GM10847 (cell line): ENCODE results near the gene SPINT2.

Experiments used
- POLR2A ChIP-seq: IDR thresholded peaks from 2 replicates; pipeline ENCODE4 v1.6.1; 2011; ENCODE audit not compliant: insufficient read length; ENCODE audit errors: extremely low read depth

Gene SPINT2

DNA sequence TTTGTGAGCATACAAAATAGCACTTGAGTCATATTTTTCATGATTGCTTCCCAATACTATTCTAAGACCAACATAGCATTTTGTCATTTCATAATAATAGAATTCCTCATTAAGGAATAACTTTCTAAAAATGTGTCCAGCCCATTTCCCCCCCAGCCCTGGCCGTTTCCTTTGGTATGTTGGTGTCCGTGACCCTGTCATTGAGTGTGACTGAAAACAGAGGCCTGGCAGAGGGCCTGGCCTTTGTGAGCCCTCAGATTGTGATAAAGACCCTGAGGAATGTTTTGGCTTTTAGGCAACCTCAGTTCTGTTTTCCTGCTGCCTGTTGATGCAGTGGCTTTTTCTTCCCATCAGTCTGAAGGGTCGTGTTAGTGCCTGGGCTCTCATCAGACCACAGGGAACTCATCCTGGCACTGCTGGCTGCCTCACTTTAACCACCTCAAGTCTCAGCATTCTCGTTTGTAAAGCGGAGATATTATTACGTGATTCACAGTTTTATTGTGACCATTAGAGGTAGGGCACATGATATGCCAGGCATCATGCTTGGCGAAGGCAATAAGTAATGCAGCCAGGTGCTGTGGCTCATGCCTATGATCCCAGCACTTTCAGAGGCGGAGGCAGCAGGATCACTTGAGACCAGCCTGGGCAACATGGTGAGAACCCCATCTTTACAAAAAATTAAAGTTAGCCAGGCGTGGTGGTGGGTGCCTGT lies 13.8 kb downstream of the SPINT2 start:
- TF ChIP-seq POLR2A = no peak

DNA sequence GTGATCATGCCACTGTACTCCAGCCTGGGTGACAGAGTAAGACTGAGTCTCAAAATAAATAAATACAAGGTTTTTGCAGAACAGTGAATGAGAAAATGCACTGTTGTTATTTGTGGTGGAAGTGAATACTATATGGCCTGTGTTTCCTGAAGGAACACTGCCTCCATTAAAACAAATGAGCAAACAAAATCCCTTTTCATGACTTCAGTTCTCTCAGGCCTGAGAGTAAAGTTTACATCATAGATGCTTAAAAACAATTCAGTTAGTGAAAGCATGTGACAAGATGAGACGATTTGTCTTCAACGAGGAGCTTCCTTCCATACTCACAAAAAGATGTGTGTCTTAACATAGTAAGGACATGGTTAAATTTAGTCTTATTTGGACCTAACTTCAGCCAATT lies 14.4 kb downstream of the SPINT2 start:
- TF ChIP-seq POLR2A = no peak

DNA sequence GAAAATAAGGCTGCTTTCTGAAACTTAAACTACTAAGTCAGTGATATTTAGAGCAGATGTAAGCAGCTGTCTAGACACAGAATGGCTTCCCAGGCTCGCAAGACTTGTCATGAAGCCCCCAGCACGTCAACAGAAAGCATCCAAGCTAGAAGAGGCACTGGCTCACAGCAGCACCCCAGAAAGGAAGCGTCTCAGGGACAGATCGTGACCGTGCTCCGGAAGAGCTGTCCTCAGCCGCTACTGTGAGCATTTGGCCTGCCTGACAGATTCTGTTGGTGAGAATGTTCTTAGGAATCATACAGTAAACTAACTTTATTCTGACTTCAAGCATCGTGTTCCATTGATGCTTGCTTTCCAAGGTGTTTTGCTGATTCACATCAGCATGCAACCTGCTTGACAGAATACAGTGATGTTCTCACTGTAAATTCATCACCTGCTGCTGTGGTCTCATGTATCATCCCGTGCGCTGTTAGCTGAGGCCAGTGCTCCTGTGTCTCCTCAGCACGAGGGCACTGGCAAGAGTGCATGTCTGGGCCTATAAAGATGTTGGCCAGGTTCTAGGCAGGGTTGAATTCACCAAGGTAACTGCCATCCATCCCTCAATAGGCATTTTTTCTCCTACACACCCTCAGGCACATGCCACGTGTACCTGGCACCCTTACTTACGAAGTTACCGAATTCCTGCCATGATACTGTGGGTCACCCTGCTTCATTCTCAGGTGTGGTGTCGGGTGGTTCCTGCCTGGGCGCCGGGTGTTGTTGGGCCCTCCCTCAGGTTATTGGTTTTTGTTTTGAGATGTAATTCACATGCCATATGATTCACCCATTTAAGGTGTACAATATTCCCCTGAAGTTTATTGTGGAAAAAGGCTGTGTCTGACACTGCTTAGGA lies 15.9 kb downstream of the SPINT2 start:
- TF ChIP-seq POLR2A = no peak

DNA sequence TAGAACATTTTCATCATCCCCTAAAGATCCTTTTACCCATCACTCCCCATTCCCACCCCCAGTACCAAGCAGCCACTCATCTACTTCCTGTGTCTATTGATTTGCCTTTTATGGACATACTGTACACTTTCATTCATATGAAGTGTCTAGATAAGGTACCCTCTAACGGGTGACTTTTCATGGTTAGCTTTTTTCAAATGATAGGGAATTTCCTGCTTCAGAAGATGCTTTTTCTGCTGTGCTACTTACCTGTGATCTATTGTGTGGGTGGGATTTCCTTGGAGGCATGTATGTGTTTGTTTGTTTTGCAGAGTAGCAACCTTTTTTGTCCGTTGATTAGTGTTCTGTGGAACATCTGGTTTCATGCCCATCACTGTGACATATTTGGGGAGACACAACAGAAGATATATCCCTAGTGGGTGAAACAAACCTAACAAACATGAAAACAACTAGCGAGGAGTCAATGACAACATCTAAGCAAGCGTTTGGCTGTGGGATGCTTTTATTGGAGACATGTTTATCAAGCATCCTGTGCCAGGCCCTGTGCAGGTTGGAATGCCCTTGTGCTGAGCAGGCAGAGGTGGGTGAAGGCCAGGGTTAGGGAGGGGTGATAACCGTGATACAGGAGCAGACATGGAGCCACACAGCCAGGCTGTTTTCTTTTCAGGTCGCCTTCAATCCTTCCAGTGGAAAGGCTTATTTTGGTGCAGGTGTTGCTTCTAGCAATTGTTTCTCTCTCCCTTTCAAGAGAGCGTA lies 17.6 kb downstream of the SPINT2 start:
- no peak for TF ChIP-seq POLR2A

DNA sequence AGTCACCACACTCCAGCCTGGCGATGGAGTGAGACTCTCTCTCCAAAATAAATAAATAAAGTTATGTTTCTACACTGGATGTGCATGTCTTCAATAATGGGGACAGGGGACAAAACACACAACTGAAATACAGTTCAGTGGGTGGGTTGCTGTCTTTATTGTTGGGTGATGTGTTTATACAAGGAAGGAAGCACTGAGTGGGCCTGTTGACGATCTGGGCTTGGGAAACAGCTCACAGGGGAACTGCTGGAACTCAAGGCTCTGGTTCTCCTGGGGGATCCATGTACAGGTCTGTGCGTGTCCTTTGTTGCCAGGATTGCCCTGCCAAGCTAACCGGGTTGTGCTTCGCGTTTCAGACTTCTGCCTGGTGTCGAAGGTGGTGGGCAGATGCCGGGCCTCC lies 18.9 kb downstream of the SPINT2 start:
- no peak for TF ChIP-seq POLR2A

DNA sequence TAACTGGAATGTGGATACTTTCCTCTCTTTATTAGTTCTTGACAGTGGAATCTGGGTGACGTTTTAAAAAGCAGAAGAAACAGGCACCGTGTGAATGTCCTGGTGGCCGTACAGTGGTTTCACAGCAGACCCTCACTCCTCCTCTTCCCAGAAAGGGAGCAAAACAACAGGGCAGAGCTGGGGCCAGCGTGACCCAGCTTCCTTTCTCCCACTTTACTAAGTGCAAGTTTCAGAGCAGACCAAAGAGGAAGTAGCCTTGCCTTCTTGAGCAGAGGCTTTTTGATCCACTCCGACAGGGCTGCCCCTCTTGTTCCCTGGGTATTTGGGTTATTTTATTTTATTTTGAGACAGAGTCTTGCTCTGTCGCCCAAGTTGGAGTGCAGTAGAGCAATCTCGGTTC lies 20.0 kb downstream of the SPINT2 start:
- TF ChIP-seq POLR2A = no peak

DNA sequence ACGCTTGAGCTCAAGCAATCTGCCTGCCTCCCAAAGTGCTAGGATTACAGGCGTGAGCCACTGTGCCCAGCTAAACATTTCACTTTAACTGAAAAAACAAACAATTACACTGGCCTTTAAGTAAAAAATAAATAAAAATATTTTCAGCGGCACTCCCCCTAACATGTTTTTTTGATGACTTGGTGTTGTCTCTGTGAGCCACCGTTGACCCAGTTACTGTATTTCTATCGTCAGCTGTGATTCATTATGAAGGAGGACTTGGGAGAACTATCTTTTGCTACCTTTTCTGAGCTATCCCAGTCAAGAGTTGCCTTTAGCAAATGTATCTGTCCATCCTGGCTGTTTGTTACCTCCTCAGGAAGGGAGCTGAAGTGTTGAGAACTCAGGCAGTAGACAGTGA lies 21.2 kb downstream of the SPINT2 start:
- TF ChIP-seq POLR2A = no peak

DNA sequence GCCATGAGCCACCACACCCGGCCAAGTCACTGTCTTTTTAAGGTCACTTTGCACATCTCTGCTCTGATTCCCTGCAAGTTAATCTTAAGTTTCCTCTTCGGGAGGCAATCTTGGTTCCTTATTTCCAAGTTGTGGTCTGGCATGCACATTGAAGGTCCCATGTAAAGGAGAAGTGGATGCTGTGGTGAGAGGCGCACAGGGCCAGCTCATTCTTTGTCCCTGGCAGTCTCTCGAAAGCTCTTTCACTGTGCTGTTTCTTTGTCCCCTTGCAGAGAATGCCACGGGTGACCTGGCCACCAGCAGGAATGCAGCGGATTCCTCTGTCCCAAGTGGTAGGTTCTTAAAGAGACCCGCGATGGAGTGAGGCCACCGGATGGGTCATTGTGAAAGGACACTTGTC lies 23.2 kb downstream of the SPINT2 start:
- no peak for TF ChIP-seq POLR2A

DNA sequence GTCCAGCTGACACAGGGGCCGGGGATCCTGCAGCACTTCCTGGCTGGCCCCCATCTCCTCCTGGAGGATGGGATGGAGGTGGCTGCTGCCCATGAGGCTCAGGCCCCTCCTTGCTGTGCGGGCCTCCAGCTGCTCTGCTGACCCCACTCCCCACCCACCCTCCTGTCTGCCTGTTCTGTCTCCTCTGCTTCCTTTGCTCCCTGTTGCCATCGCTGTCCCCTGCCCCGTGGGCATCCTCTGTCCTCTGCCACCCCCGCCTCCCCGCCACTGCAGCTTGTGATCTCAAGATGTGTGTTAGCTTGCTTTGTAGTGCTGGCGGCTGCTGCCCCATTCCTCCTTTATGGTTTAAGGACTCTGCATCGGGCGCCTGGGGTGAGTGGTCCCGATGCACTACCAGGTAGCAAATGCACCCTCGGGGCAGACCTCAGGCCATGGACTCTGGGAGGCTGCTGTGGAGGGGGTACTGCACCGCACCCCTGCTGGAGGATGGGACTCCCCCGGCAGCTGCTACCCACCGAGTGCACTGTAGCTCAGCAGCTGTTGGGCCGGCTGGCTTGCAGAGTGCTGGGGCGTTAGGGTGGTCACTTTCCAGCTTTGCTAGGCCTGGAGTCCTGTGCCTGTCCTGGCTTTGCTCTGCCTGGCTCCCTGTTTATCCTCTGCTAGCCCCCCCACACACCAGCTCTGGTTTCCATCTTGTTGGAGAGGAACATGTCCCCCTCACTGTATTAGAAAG lies 23.9 kb downstream of the SPINT2 start:
- no peak for TF ChIP-seq POLR2A

DNA sequence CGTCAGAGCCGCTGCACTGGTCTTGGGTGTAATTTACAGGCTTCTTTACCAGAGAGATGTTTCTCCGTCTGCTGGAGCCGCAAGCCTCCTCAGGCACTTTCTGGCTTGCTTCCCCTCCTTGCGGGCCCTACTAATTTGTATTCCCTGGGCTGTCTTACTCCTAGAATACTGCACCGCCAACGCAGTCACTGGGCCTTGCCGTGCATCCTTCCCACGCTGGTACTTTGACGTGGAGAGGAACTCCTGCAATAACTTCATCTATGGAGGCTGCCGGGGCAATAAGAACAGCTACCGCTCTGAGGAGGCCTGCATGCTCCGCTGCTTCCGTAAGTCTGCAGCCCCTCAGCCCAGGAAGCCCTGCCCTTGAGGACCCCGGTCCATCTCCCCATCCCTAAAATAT lies 25.6 kb downstream of the SPINT2 start:
- TF ChIP-seq POLR2A = no peak

DNA sequence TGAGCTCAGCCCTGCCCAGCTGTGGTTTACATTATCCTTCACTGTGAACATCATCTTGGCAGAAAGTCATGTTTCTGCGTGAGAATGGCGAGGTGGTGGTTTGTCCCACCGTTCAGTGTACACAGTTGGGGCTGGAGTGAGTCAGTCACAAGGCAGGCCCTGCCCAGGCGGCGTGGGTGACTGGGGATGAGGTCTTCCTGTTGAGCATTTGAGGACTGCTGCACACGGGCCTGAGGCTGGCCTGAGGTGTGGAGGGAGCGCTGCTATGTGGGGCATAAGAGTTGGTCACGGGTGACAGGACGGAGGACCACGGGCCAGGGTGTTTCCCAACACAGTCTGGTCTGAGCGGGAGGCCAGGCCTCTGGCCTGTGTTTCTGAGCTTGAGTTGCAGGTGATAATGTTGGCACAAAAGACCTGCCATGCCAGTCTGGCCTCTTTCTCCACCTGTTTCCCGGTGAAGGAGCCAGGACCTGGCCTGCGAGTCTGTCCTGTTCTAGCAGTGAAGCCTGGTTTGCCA lies 26.3 kb downstream of the SPINT2 start:
- no peak for TF ChIP-seq POLR2A

DNA sequence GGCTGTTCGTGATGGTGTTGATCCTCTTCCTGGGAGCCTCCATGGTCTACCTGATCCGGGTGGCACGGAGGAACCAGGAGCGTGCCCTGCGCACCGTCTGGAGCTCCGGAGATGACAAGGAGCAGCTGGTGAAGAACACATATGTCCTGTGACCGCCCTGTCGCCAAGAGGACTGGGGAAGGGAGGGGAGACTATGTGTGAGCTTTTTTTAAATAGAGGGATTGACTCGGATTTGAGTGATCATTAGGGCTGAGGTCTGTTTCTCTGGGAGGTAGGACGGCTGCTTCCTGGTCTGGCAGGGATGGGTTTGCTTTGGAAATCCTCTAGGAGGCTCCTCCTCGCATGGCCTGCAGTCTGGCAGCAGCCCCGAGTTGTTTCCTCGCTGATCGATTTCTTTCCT lies 27.5 kb downstream of the SPINT2 start:
- no peak for TF ChIP-seq POLR2A

DNA sequence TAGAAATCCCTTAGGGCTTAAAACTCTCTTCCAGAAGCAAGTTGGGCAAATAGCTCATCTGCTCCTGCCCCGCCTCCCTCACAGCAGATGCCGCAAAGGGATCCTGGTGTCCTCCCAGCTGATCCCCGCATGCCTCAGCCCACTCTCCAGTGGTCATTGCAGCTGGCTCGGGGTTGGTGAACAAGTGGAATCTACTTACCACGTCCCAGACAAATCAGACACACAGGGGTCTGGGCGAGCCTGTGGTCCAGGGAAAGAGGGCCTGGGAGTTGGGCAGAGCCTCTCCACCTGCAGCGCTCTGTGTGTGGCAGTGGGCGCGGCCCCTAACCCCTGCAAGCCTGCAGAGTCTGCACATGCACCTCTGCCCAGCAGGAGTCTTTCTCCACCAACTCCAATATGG lies 28.9 kb downstream of the SPINT2 start:
- TF ChIP-seq POLR2A = no peak

DNA sequence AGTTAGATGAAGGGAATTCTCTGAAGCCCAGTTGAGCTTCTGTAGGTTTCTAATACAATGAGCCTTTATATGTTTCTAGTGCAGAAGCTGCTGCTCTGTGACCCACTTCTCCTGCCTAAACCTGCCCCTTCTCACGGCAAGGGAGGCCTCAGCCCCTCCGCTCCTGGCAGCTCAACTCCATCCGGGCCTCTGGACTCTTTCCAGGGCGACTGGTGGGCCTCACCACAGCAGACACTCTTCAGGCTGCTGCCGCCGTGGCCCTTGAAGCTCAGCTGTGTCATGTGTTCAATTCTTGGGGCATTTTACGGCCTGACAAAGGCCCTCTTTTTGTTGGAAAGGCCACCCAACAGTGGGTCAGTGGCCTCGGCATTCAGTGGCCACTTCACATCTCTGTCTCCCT lies 29.7 kb downstream of the SPINT2 start:
- no peak for TF ChIP-seq POLR2A
